Panc1 (cell line): ENCODE results near the gene STARD5. TPM values are rescaled to one million over a fixed set of nuclear protein-coding genes. Genes with fewer than 3 reads are reported as not detected.

Experiments
- ATAC-seq: fragments of 200-7000 bp; cut with Tn5 transposase; 2 replicates; pipeline ENCODE4 v1.9.1; 2020; ENCODE audit warnings: mild to moderate bottlenecking, moderate library complexity
- BruUV-seq: library from RNA; stranded (reverse); fragments of 400-500 nt; replicated peaks from 2 replicates; lab custom pipeline; 2021; lab: Mats Ljungman, UMichigan
- CTCF ChIA-PET: fragments of 300-600 bp; sonication (Branson Sonifier 250); formaldehyde crosslinking; loops from one replicate; lab custom pipeline; 2022; ENCODE audit warnings: antibody characterized with exemption; lab: Charles Lee
- POLR2A ChIA-PET: fragments of 300-600 bp; sonication (Branson Sonifier 250); formaldehyde crosslinking; loops from one replicate; lab custom pipeline; 2022; ENCODE audit warnings: antibody characterized with exemption; lab: Charles Lee
- DNase-seq: peaks from one replicate; pipeline ENCODE4 v3.0.0-alpha.2; 2010; ENCODE audit warnings: low read depth, low spot score
- H3K27ac ChIP-seq: 2 replicates; pipeline ENCODE4 v1.5.1; 2011; ENCODE audit warnings: mild to moderate bottlenecking, low read length, inconsistent platforms
- H3K27me3 ChIP-seq: fragments of 200-500 bp; sonication (Bioruptor generic); 2 replicates; pipeline ENCODE4 v1.6.0; 2014; ENCODE audit warnings: low read length, inconsistent platforms; ENCODE audit not compliant: control insufficient read depth, insufficient read depth
- H3K36me3 ChIP-seq: fragments of 200-500 bp; sonication (Bioruptor generic); 2 replicates; pipeline ENCODE4 v1.5.1; 2014; ENCODE audit warnings: inconsistent platforms, mild to moderate bottlenecking, low read length, moderate library complexity; ENCODE audit not compliant: control insufficient read depth, insufficient read depth
- H3K4me1 ChIP-seq: 2 replicates; pipeline ENCODE4 v1.5.1; 2011; ENCODE audit warnings: inconsistent platforms, mild to moderate bottlenecking, low read length, moderate library complexity; ENCODE audit not compliant: control insufficient read depth, insufficient read depth
- H3K4me3 ChIP-seq, 2 experiments: 2 replicates each; pipeline ENCODE4 v1.5.1; 2011 to 2012; ENCODE audit warnings: low read depth in 2 of 2, low read length in 2 of 2, mild to moderate bottlenecking in 2 of 2, inconsistent platforms in 1 of 2, moderate library complexity in 1 of 2
- H3K9me3 ChIP-seq: fragments of 200-500 bp; sonication (Bioruptor generic); 2 replicates; pipeline ENCODE4 v1.5.1; 2014; ENCODE audit warnings: low read depth, mild to moderate bottlenecking, inconsistent platforms, low read length, moderate library complexity; ENCODE audit not compliant: control insufficient read depth, insufficient read depth
- POLR2AphosphoS5 ChIP-seq: IDR thresholded peaks from 2 replicates; pipeline ENCODE4 v1.6.1; 2012; ENCODE audit warnings: mild to moderate bottlenecking, low read depth, low read length, moderate library complexity
- SIN3A ChIP-seq: IDR thresholded peaks from 2 replicates; pipeline ENCODE4 v1.6.1; 2012; ENCODE audit warnings: low read depth, mild to moderate bottlenecking, low read length, moderate library complexity, borderline replicate concordance; ENCODE audit not compliant: insufficient read depth
- TCF7L2 ChIP-seq: IDR thresholded peaks from 2 replicates; pipeline ENCODE4 v1.6.1; 2011; ENCODE audit warnings: mild to moderate bottlenecking, low read depth, low read length, inconsistent platforms
- in situ Hi-C: cut with HindIII; loops from 2 replicates; pipeline ENCODE4 v1.10.0; 2016; ENCODE audit warnings: low sequenced_read_pairs, low pct_unique_long_range_greater_than_20kb
- intact Hi-C: fragments of 100-400 bp; cut with micrococcal nuclease; formaldehyde crosslinking; loops from one replicate; pipeline ENCODE4 v1.10.0; 2022; ENCODE audit not compliant: unreplicated experiment
- total RNA-seq: library from RNA; stranded (reverse); gene quantifications from one replicate; pipeline ENCODE4 v1.2.1, GENCODE V29; 2021; ENCODE audit not compliant: unreplicated experiment
- TF ChIP-seq, protein P1 (sequence below): fragments of 450-650 bp; IDR thresholded peaks from 2 replicates; pipeline ENCODE4 v1.5.1; 2017; ENCODE audit warnings: mild to moderate bottlenecking
- TF ChIP-seq, protein P2 (sequence below), 2 experiments: IDR thresholded peaks; 2 replicates each; pipeline ENCODE4 v1.6.1; 2011 to 2012; ENCODE audit warnings: low read depth in 2 of 2, control low read depth in 1 of 2, low read length in 1 of 2, mild to moderate bottlenecking in 1 of 2, moderate library complexity in 1 of 2; ENCODE audit not compliant: insufficient read depth in 1 of 2

Gene STARD5
- total RNA-seq, 1 experiment from 2014 or later, result 2.9 TPM

GRCh38 chr15:81321667-81322066 lies 2.3 kb downstream of the STARD5 start:
- H3K9me3 ChIP-seq, result no peaks in the 10 kb centered on the region
- no peaks in the 10 kb centered on the region; the same call in 1 of the 2 replicates for H3K36me3 ChIP-seq
- H3K4me3 ChIP-seq, result no peak overlapping the region
- ATAC-seq, result no peak
- TF ChIP-seq, protein P1, sequence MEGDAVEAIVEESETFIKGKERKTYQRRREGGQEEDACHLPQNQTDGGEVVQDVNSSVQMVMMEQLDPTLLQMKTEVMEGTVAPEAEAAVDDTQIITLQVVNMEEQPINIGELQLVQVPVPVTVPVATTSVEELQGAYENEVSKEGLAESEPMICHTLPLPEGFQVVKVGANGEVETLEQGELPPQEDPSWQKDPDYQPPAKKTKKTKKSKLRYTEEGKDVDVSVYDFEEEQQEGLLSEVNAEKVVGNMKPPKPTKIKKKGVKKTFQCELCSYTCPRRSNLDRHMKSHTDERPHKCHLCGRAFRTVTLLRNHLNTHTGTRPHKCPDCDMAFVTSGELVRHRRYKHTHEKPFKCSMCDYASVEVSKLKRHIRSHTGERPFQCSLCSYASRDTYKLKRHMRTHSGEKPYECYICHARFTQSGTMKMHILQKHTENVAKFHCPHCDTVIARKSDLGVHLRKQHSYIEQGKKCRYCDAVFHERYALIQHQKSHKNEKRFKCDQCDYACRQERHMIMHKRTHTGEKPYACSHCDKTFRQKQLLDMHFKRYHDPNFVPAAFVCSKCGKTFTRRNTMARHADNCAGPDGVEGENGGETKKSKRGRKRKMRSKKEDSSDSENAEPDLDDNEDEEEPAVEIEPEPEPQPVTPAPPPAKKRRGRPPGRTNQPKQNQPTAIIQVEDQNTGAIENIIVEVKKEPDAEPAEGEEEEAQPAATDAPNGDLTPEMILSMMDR, result no peak
- TF ChIP-seq SIN3A (no peak), TCF7L2 (no peak), POLR2AphosphoS5 (no peak)
- TF ChIP-seq, protein P2, sequence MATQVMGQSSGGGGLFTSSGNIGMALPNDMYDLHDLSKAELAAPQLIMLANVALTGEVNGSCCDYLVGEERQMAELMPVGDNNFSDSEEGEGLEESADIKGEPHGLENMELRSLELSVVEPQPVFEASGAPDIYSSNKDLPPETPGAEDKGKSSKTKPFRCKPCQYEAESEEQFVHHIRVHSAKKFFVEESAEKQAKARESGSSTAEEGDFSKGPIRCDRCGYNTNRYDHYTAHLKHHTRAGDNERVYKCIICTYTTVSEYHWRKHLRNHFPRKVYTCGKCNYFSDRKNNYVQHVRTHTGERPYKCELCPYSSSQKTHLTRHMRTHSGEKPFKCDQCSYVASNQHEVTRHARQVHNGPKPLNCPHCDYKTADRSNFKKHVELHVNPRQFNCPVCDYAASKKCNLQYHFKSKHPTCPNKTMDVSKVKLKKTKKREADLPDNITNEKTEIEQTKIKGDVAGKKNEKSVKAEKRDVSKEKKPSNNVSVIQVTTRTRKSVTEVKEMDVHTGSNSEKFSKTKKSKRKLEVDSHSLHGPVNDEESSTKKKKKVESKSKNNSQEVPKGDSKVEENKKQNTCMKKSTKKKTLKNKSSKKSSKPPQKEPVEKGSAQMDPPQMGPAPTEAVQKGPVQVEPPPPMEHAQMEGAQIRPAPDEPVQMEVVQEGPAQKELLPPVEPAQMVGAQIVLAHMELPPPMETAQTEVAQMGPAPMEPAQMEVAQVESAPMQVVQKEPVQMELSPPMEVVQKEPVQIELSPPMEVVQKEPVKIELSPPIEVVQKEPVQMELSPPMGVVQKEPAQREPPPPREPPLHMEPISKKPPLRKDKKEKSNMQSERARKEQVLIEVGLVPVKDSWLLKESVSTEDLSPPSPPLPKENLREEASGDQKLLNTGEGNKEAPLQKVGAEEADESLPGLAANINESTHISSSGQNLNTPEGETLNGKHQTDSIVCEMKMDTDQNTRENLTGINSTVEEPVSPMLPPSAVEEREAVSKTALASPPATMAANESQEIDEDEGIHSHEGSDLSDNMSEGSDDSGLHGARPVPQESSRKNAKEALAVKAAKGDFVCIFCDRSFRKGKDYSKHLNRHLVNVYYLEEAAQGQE (IDR thresholded peaks at IDR 0.05; ENCODE audit: insufficient read depth in 1 of 2, low read depth in 2 of 2, low read length in 1 of 2), result no peak
- 0 out of 2 replicates have a peak, but pooled peaks cover 3% of the 10 kb centered on the region for H3K4me1 ChIP-seq
- H3K27me3 ChIP-seq, result no peaks in the 10 kb centered on the region
- ChIA-PET POLR2A (no interaction called here), CTCF (no interaction called here)
- BruUV-seq, result no TSS peak
- DNase-seq, result no peak
- in situ Hi-C loops, result no loop called here
- no peak overlapping the region for H3K27ac ChIP-seq
- intact Hi-C loops, result no loop called here

GRCh38 chr15:81317642-81318017 lies 6.3 kb downstream of the STARD5 start:
- TF ChIP-seq SIN3A (no peak), POLR2AphosphoS5 (no peak), TCF7L2 (no peak)
- TF ChIP-seq, protein P1, result no peak
- TF ChIP-seq, protein P2 (IDR thresholded peaks at IDR 0.05; ENCODE audit: insufficient read depth in 1 of 2, low read depth in 2 of 2, low read length in 1 of 2), result no peak
- BruUV-seq, result no TSS peak
- ATAC-seq (no peak), DNase-seq (no peak)
- Histone ChIP-seq H3K36me3 (no peaks in the 10 kb centered on the region), H3K27ac (no peak overlapping the region), H3K27me3 (no peaks in the 10 kb centered on the region), H3K9me3 (no peaks in the 10 kb centered on the region), H3K4me3 (no peak overlapping the region), H3K4me1 (peaks cover 7% of the 10 kb centered on the region)
- intact Hi-C loops, result no loop called here
- in situ Hi-C loops, result no loop called here
- ChIA-PET POLR2A (no interaction called here), CTCF (no interaction called here)
